GM18870 (cell line): Measurements from ENCODE around the gene KAT2A.

Experiments
- ATAC-seq: cut with Tn5 transposase; IDR thresholded peaks from one replicate; pipeline ENCODE4 v1.9.1; 2021; ENCODE audit warnings: moderate library complexity; ENCODE audit not compliant: unreplicated experiment

KAT2A gene

GRCh38 chr17:42065201-42065600 lies 56.0 kb downstream of the KAT2A start:
- no peak for ATAC-seq
